Panc1 (cell line): ENCODE results near the gene RC3H1. TPM values are rescaled to one million over a fixed set of nuclear protein-coding genes. Genes with fewer than 3 reads are reported as not detected.
"Not testable (repeated sequence)": the region's sequence is repeated elsewhere in the genome, so short reads cannot be mapped to it uniquely, and the experiment has no call there.

ENCODE experiments used
- ATAC-seq: fragments of 200-7000 bp; cut with Tn5 transposase; 2 replicates; pipeline ENCODE4 v1.9.1; 2020; ENCODE audit warnings: mild to moderate bottlenecking, moderate library complexity
- BruUV-seq: library from RNA; stranded (reverse); fragments of 400-500 nt; replicated peaks from 2 replicates; lab custom pipeline; 2021; lab: Mats Ljungman, UMichigan
- CTCF ChIA-PET: fragments of 300-600 bp; sonication (Branson Sonifier 250); formaldehyde crosslinking; loops from one replicate; lab custom pipeline; 2022; ENCODE audit warnings: antibody characterized with exemption; lab: Charles Lee
- POLR2A ChIA-PET: fragments of 300-600 bp; sonication (Branson Sonifier 250); formaldehyde crosslinking; loops from one replicate; lab custom pipeline; 2022; ENCODE audit warnings: antibody characterized with exemption; lab: Charles Lee
- DNase-seq: peaks from one replicate; pipeline ENCODE4 v3.0.0-alpha.2; 2010; ENCODE audit warnings: low read depth, low spot score
- H3K27ac ChIP-seq: 2 replicates; pipeline ENCODE4 v1.5.1; 2011; ENCODE audit warnings: mild to moderate bottlenecking, low read length, inconsistent platforms
- H3K27me3 ChIP-seq: fragments of 200-500 bp; sonication (Bioruptor generic); 2 replicates; pipeline ENCODE4 v1.6.0; 2014; ENCODE audit warnings: low read length, inconsistent platforms; ENCODE audit not compliant: control insufficient read depth, insufficient read depth
- H3K36me3 ChIP-seq: fragments of 200-500 bp; sonication (Bioruptor generic); 2 replicates; pipeline ENCODE4 v1.5.1; 2014; ENCODE audit warnings: inconsistent platforms, mild to moderate bottlenecking, low read length, moderate library complexity; ENCODE audit not compliant: control insufficient read depth, insufficient read depth
- H3K4me1 ChIP-seq: 2 replicates; pipeline ENCODE4 v1.5.1; 2011; ENCODE audit warnings: inconsistent platforms, mild to moderate bottlenecking, low read length, moderate library complexity; ENCODE audit not compliant: control insufficient read depth, insufficient read depth
- H3K4me3 ChIP-seq, 2 experiments: 2 replicates each; pipeline ENCODE4 v1.5.1; 2011 to 2012; ENCODE audit warnings: low read depth in 2 of 2, low read length in 2 of 2, mild to moderate bottlenecking in 2 of 2, inconsistent platforms in 1 of 2, moderate library complexity in 1 of 2
- H3K9me3 ChIP-seq: fragments of 200-500 bp; sonication (Bioruptor generic); 2 replicates; pipeline ENCODE4 v1.5.1; 2014; ENCODE audit warnings: low read depth, mild to moderate bottlenecking, inconsistent platforms, low read length, moderate library complexity; ENCODE audit not compliant: control insufficient read depth, insufficient read depth
- CTCF ChIP-seq: fragments of 450-650 bp; IDR thresholded peaks from 2 replicates; pipeline ENCODE4 v1.5.1; 2017; ENCODE audit warnings: mild to moderate bottlenecking
- POLR2AphosphoS5 ChIP-seq: IDR thresholded peaks from 2 replicates; pipeline ENCODE4 v1.6.1; 2012; ENCODE audit warnings: mild to moderate bottlenecking, low read depth, low read length, moderate library complexity
- REST ChIP-seq, 2 experiments: IDR thresholded peaks; 2 replicates each; pipeline ENCODE4 v1.6.1; 2011 to 2012; ENCODE audit warnings: low read depth in 2 of 2, control low read depth in 1 of 2, low read length in 1 of 2, mild to moderate bottlenecking in 1 of 2, moderate library complexity in 1 of 2; ENCODE audit not compliant: insufficient read depth in 1 of 2
- SIN3A ChIP-seq: IDR thresholded peaks from 2 replicates; pipeline ENCODE4 v1.6.1; 2012; ENCODE audit warnings: low read depth, mild to moderate bottlenecking, low read length, moderate library complexity, borderline replicate concordance; ENCODE audit not compliant: insufficient read depth
- TCF7L2 ChIP-seq: IDR thresholded peaks from 2 replicates; pipeline ENCODE4 v1.6.1; 2011; ENCODE audit warnings: mild to moderate bottlenecking, low read depth, low read length, inconsistent platforms
- in situ Hi-C: cut with HindIII; loops from 2 replicates; pipeline ENCODE4 v1.10.0; 2016; ENCODE audit warnings: low sequenced_read_pairs, low pct_unique_long_range_greater_than_20kb
- intact Hi-C: fragments of 100-400 bp; cut with micrococcal nuclease; formaldehyde crosslinking; loops from one replicate; pipeline ENCODE4 v1.10.0; 2022; ENCODE audit not compliant: unreplicated experiment
- total RNA-seq: library from RNA; stranded (reverse); gene quantifications from one replicate; pipeline ENCODE4 v1.2.1, GENCODE V29; 2021; ENCODE audit not compliant: unreplicated experiment

The RC3H1 gene
- total RNA-seq, 1 experiment from 2014 or later: 21.4 TPM

GRCh38 chr1:173937062-173937461, 85.1 kb downstream of the RC3H1 start:
- no peak overlapping the region for H3K4me3 ChIP-seq
- in situ Hi-C loops: no loop called here
- intact Hi-C loops: no loop called here
- BruUV-seq: no TSS peak
- no peaks in the 10 kb centered on the region for H3K9me3 ChIP-seq
- ATAC-seq (no peak), DNase-seq (no peak)
- ChIA-PET POLR2A (interaction anchor here (0.6 kb wide), 2 partner anchors 9 to 93 kb away, joined by 3 to 8 read pairs; no protein-coding TSS in a partner anchor), CTCF (no interaction called here)
- TF ChIP-seq CTCF (no peak), POLR2AphosphoS5 (no peak), TCF7L2 (no peak), SIN3A (no peak)
- no peaks in the 10 kb centered on the region for H3K4me1 ChIP-seq
- H3K27me3 ChIP-seq: no peaks in the 10 kb centered on the region
- H3K36me3 ChIP-seq: peaks cover 27% of the 10 kb centered on the region
- H3K27ac ChIP-seq: no peak overlapping the region

- in situ Hi-C loops (no loop called here), intact Hi-C loops (no loop called here)
- H3K9me3 ChIP-seq: no peaks in the 10 kb centered on the region
- no peaks in the 10 kb centered on the region for H3K27me3 ChIP-seq
- ChIA-PET CTCF (no interaction called here), POLR2A (no interaction called here)
- no peak overlapping the region for H3K4me3 ChIP-seq
- no peak for TF ChIP-seq CTCF
- TF ChIP-seq POLR2AphosphoS5: no peak
- no peak for TF ChIP-seq REST (IDR thresholded peaks at IDR 0.05; ENCODE audit: insufficient read depth in 1 of 2, low read depth in 2 of 2, low read length in 1 of 2)
- H3K27ac ChIP-seq: no peak overlapping the region
- no peaks in the 10 kb centered on the region for H3K4me1 ChIP-seq
- no TSS peak for BruUV-seq
- ATAC-seq (no peak), DNase-seq (no peak)
- H3K36me3 ChIP-seq: peaks cover 23% of the 10 kb centered on the region
Measured at GRCh38 chr1:173934440-173934839, 87.7 kb downstream of the RC3H1 start.

- POLR2A ChIA-PET, H3K27ac ChIP-seq, H3K4me1 ChIP-seq, CTCF ChIA-PET, H3K27me3 ChIP-seq, H3K4me3 ChIP-seq, H3K9me3 ChIP-seq, H3K36me3 ChIP-seq, BruUV-seq, intact Hi-C loops, DNase-seq, in situ Hi-C loops, ATAC-seq: not testable (repeated sequence)
Measured at GRCh38 chr1:173930541-173930940, 91.6 kb downstream of the RC3H1 start.
